OCI-LY1 (cell line): Measurements from ENCODE around the gene BUB1B.

Experiments
- H2AFZ ChIP-seq: fragments of 200-600 bp; sonication (generic), shearing (Covaris generic); 2 replicates; pipeline ENCODE4 v1.6.0; 2014; ENCODE audit warnings: antibody characterized with exemption, mild to moderate bottlenecking, low read length
- H3F3A ChIP-seq: fragments of 200-600 bp; sonication (generic), shearing (Covaris generic); 2 replicates; pipeline ENCODE4 v1.6.0; 2014; ENCODE audit warnings: mild to moderate bottlenecking, antibody characterized with exemption, low read length, moderate library complexity; ENCODE audit not compliant: insufficient read depth
- H3K27ac ChIP-seq: fragments of 200-600 bp; sonication (generic); 2 replicates; pipeline ENCODE4 v1.5.1; 2014; ENCODE audit warnings: low read length, mixed run types, mild to moderate bottlenecking, low read depth; ENCODE audit not compliant: poor library complexity, severe bottlenecking
- H3K27me3 ChIP-seq: fragments of 200-600 bp; sonication (generic); 2 replicates; pipeline ENCODE4 v1.6.0; 2014; ENCODE audit warnings: antibody characterized with exemption, mild to moderate bottlenecking, low read length, moderate library complexity; ENCODE audit not compliant: insufficient read depth
- H3K36me3 ChIP-seq: fragments of 200-600 bp; sonication (generic); 2 replicates; pipeline ENCODE4 v1.6.1; 2014; ENCODE audit warnings: mild to moderate bottlenecking, antibody characterized with exemption, low read length, moderate library complexity, mixed read lengths; ENCODE audit not compliant: insufficient read depth
- H3K4me1 ChIP-seq: fragments of 200-600 bp; sonication (generic); 2 replicates; pipeline ENCODE4 v1.5.1; 2014; ENCODE audit warnings: mild to moderate bottlenecking, low read length, moderate library complexity; ENCODE audit not compliant: insufficient read depth, severe bottlenecking
- H3K4me2 ChIP-seq: fragments of 200-600 bp; sonication (generic), shearing (Covaris generic); 2 replicates; pipeline ENCODE4 v1.6.1; 2014; ENCODE audit warnings: low read length
- H3K4me3 ChIP-seq: fragments of 200-600 bp; sonication (generic); 2 replicates; pipeline ENCODE4 v1.5.1; 2014; ENCODE audit warnings: low read length, low read depth, mild to moderate bottlenecking, mixed read lengths; ENCODE audit not compliant: poor library complexity, severe bottlenecking
- H3K79me2 ChIP-seq: fragments of 200-600 bp; shearing (Covaris generic); 2 replicates; pipeline ENCODE4 v1.6.1; 2016; ENCODE audit warnings: mixed run types, low read length, mixed read lengths; ENCODE audit not compliant: insufficient read depth
- H3K9ac ChIP-seq: fragments of 200-600 bp; sonication (generic), shearing (Covaris generic); 2 replicates; pipeline ENCODE4 v1.6.1; 2014; ENCODE audit warnings: mild to moderate bottlenecking, low read length, mixed read lengths
- H3K9me2 ChIP-seq: fragments of 200-600 bp; sonication (generic), shearing (Covaris generic); 2 replicates; pipeline ENCODE4 v1.6.1; 2014; ENCODE audit warnings: low read depth, mild to moderate bottlenecking, low read length, mixed read lengths
- H3K9me3 ChIP-seq: fragments of 200-600 bp; shearing (Covaris generic); 2 replicates; pipeline ENCODE4 v1.6.1; 2014; ENCODE audit warnings: low read length, mixed read lengths
- H4K20me1 ChIP-seq: fragments of 200-600 bp; sonication (generic), shearing (Covaris generic); 2 replicates; pipeline ENCODE4 v1.6.0; 2016; ENCODE audit warnings: mild to moderate bottlenecking, low read length; ENCODE audit not compliant: insufficient read depth
- EZH2 ChIP-seq: fragments of 200-600 bp; sonication (generic), shearing (Covaris generic); IDR thresholded peaks from 2 replicates; pipeline ENCODE4 v1.8.0; 2017; ENCODE audit warnings: borderline replicate concordance, mixed run types, mild to moderate bottlenecking, antibody characterized with exemption, low read length, moderate library complexity, mixed read lengths
- TF ChIP-seq, protein P1 (sequence below): fragments of 200-600 bp; sonication (generic), shearing (Covaris generic); IDR thresholded peaks from 2 replicates; pipeline ENCODE4 v1.5.1; 2017; ENCODE audit warnings: mild to moderate bottlenecking, antibody characterized with exemption, low read length, moderate library complexity, mixed read lengths

The BUB1B gene

DNA sequence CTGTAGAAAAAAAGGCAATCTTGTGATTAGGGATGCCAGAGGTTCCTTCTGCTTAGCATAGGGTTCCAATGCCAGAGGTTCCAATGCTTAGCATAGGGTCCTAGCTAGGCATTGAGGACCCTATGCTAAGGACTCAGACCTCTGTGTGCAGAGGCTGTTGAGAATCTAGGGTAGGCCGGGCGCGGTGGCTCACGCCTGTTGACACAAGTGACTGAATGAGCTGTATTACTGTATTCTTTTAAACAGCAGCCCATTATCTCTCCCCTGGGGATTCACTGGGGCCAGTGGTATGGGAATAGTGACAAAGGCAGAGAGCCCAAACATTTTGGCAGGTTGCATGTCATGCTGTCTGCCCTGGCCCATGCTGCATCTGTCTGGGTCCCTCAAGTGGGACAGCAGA lies 94.2 kb downstream of the BUB1B start:
- H4K20me1 ChIP-seq: no peaks in the 10 kb centered on the region
- no peak overlapping the region for H3K4me3 ChIP-seq
- H2AFZ ChIP-seq: no peak overlapping the region
- H3K27me3 ChIP-seq: peaks cover 11% of the 10 kb centered on the region
- H3F3A ChIP-seq: no peaks in the 10 kb centered on the region
- no peaks in the 10 kb centered on the region for H3K9me2 ChIP-seq
- H3K27ac ChIP-seq: no peak overlapping the region
- no peaks in the 10 kb centered on the region for H3K79me2 ChIP-seq
- no peak overlapping the region for H3K9ac ChIP-seq
- H3K36me3 ChIP-seq: no peaks in the 10 kb centered on the region
- TF ChIP-seq, protein P1, sequence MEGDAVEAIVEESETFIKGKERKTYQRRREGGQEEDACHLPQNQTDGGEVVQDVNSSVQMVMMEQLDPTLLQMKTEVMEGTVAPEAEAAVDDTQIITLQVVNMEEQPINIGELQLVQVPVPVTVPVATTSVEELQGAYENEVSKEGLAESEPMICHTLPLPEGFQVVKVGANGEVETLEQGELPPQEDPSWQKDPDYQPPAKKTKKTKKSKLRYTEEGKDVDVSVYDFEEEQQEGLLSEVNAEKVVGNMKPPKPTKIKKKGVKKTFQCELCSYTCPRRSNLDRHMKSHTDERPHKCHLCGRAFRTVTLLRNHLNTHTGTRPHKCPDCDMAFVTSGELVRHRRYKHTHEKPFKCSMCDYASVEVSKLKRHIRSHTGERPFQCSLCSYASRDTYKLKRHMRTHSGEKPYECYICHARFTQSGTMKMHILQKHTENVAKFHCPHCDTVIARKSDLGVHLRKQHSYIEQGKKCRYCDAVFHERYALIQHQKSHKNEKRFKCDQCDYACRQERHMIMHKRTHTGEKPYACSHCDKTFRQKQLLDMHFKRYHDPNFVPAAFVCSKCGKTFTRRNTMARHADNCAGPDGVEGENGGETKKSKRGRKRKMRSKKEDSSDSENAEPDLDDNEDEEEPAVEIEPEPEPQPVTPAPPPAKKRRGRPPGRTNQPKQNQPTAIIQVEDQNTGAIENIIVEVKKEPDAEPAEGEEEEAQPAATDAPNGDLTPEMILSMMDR: no peak
- no peak for TF ChIP-seq EZH2
- H3K4me1 ChIP-seq: peaks cover 3% of the 10 kb centered on the region
- no peaks in the 10 kb centered on the region for H3K9me3 ChIP-seq
- no peak overlapping the region for H3K4me2 ChIP-seq

DNA sequence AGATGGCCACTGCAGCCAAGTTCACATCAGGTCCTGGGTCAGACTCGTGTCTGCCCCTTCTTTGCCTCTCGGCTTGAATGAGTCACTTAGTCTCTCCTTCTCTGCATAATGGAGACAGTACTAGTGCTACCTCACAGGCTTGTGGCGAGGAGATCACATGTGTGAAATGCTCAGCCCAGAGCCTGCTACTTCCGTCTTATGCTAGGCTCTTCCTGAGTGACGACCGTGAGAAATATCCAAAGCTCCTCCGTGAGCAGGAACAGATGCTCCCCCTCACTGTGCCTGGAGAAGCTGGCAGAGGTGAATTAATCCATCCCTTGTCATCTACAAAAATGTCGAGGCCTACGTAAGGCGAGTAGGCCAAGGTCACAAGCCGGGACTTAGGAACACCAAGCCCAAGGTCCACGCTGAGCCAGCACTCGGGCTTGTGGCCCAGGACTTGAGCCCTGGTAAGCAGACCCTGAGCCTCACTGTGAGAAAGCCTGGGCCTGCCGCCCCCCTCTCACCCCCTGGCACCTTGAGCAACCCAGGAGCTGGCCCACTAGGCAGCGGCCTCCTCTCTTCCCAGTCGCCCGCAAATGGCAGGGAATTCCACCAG lies 95.9 kb downstream of the BUB1B start:
- H4K20me1 ChIP-seq: no peaks in the 10 kb centered on the region
- H3K79me2 ChIP-seq: no peaks in the 10 kb centered on the region
- no peak overlapping the region for H3K4me2 ChIP-seq
- peaks cover 3% of the 10 kb centered on the region for H3K4me1 ChIP-seq
- H2AFZ ChIP-seq: no peak overlapping the region
- no peak overlapping the region for H3K27ac ChIP-seq
- no peaks in the 10 kb centered on the region for H3K36me3 ChIP-seq
- H3K9ac ChIP-seq: no peak overlapping the region
- no peaks in the 10 kb centered on the region for H3F3A ChIP-seq
- no peaks in the 10 kb centered on the region for H3K9me3 ChIP-seq
- TF ChIP-seq, protein P1: no peak
- TF ChIP-seq EZH2: no peak
- H3K27me3 ChIP-seq: peaks cover 11% of the 10 kb centered on the region
- H3K4me3 ChIP-seq: no peak overlapping the region
- H3K9me2 ChIP-seq: no peaks in the 10 kb centered on the region

GRCh38 chr15:40257656-40258450 lies 97.0 kb downstream of the BUB1B start:
- Histone ChIP-seq H3K4me3 (no peak overlapping the region), H3K36me3 (no peaks in the 10 kb centered on the region), H3K9me3 (no peaks in the 10 kb centered on the region), H3K27me3 (peaks cover 3% of the 10 kb centered on the region), H2AFZ (no peak overlapping the region), H3K9ac (no peak overlapping the region), H3K27ac (no peak overlapping the region), H3K9me2 (no peaks in the 10 kb centered on the region), H3K79me2 (no peaks in the 10 kb centered on the region), H3F3A (no peaks in the 10 kb centered on the region), H3K4me1 (peaks cover 3% of the 10 kb centered on the region), H3K4me2 (no peak overlapping the region), H4K20me1 (no peaks in the 10 kb centered on the region)
- TF ChIP-seq, protein P1: no peak
- no peak for TF ChIP-seq EZH2
